ENCODE measurements around the gene KANSL3. TPM values are rescaled to one million over a fixed set of nuclear protein-coding genes. Genes with fewer than 3 reads are reported as not detected.

Gene KANSL3
- total RNA-seq (10 to 100 TPM; 34.5 to 55.7 (median 48.4) TPM), polyA plus RNA-seq (10 to 100 TPM; 28.0 to 39.5 TPM)
- long read RNA-seq, donor 1, partial matches to known transcripts: 24 of 57 reads
- long read RNA-seq, donor 1, other reads (novel, unspliced or antisense): 33 of 57 reads
- long read RNA-seq, donor 2, full-length matches to known transcripts: 2 of 2 reads
- long read RNA-seq, donor 2, partial matches to known transcripts: 0 of 2 reads
- long read RNA-seq, donor 2, other reads (novel, unspliced or antisense): 0 of 2 reads
- long read RNA-seq, donor 3, partial matches to known transcripts: 12 of 28 reads
- long read RNA-seq, donor 3, other reads (novel, unspliced or antisense): 14 of 28 reads

DNA sequence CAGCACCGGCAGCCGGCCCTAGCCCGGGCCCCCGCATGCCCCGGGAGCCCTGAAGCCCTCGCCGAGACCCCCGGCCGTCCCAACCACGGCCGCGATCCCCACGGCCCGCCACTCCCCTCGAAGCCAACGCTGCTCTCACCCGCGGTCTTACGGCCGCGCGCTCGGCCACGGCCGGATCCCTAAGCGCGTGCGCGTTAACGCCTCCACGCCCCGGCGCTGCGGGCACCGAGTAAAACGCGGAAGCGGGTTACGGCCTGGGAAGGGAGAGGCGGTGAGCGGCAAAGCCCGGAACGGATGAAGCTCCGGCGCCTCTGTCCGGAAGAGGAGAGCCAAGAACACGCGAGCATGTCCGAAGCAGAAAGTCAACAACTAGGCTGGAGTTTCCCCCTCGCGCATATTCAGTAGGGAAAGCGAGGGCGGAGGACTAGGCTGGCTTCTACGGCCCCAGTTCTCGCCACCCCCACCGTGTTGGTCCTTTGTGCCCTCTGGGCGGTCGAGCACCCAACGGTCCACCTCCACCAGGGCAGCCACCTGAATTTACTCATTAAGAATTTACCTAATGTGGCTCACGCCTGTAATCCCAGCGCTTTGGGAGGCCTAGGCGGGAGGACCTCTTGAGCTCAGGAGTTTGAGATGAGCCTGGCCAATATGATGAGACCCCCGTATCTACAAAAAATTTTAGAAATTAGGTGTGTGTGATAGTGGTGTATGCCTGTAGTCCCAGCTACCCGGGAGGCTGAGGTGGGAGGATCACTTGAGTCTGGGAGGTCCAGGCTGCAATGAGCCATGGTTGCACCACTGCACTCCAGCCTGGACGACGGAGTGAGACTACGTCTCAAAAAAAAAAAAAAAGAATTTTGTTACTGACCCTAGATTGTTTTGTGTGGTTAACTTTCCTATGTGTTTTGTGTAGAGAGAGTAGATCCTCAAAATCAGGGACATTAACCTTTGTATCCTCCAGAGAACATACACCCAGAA lies at the start of gene KANSL3:
Gene KANSL3 (minus strand): TSS at position 169 of the 978 bp plus-strand sequence. CDS start 1,177 bp downstream, outside the sequence.
- Histone ChIP-seq H3K27ac (peak within 1 kb of the TSS; percentile 86 to 93), H3K27me3 (no peaks in the 10 kb centered on the region), H3K4me3 (peak within 1 kb of the TSS; percentile 80), H3K36me3 (no peaks in the 10 kb centered on the region), H3K4me1 (ENCODE audit: insufficient read depth) (peaks cover 5% of the 10 kb centered on the region), H3K9me3 (no peaks in the 10 kb centered on the region)
- DNase-seq: peak; percentile 88 to 96 (median 91)
- 4 to 6% (median 4%) methylated on average over 50 to 67 of the region's 67 CpGs for WGBS, 3 donors
- intact Hi-C loops (cut with DNase I): loop anchor here in 2 of 4 donors (10.0 kb wide), 2 partner anchors 104 to 326 kb away; partner anchors contain the start of gene ARID5A (in 1 of the 2)
- TF ChIP-seq POLR2A (IDR thresholded peaks at IDR 0.05) (peak; percentile 99), EP300 (IDR thresholded peaks at IDR 0.05) (no peak), CTCF (IDR thresholded peaks at IDR 0.05) (peak in 1 of 3 donors; percentile 61)

GRCh38 chr2:96687266-96687665 lies 49.2 kb upstream of the KANSL3 start:
- no peaks in the 10 kb centered on the region for H3K9me3 ChIP-seq
- no peak overlapping the region for H3K4me3 ChIP-seq
- intact Hi-C loops (cut with DNase I): no loop called here
- no peaks in the 10 kb centered on the region for H3K36me3 ChIP-seq
- WGBS, 3 donors: 94 to 95% (median 95%) methylated on average over 3 of the region's 3 CpGs
- TF ChIP-seq EP300 (IDR thresholded peaks at IDR 0.05) (no peak), POLR2A (IDR thresholded peaks at IDR 0.05) (no peak), CTCF (IDR thresholded peaks at IDR 0.05) (no peak)
- H3K27me3 ChIP-seq: no peaks in the 10 kb centered on the region
- no peak overlapping the region for H3K27ac ChIP-seq
- peaks cover 9% of the 10 kb centered on the region for H3K4me1 ChIP-seq (ENCODE audit: insufficient read depth)
- no peak for DNase-seq

DNA sequence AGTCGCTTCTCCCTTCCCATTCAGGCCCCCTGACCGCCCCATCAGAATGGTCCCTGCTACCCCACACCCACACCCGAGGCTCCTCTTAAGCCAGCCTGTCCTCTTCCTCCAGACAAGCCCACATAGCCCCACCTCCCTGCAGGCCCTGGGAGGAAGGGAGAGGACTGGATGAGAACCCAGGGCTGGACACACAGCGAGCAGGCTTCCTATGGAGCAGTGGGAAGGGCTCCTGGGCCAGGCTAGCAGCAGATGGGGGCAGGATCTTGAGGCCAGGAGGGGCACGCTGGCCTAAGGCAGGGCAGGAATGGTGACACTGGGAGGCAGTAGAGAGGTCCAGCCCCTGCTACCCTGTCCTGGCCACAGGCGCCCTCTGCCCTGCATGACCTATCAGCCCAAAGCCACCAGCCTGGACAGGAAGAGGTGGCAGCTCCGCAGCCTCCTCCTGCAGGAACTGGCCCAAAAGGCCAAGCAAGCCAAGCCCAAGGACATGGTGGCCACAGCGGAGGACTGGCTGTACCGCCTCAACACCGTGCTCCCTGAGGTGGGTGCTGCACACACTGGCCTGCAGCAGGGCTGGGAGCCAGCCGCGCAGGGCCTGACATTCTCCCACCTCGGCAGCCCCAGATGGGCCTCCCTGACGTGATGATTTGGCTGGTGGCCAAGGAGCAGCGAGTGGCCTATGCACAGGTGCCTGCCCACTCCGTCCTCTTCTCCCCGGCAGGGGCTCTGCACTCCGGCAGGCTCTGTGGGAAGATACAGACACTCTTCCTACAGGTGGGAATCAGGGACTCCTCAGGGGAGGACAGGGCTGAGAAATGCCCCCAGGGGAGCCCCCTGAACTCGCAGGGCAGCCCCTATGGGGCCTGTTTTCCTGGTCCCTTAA lies 47.7 kb upstream of the KANSL3 start:
- H3K27ac ChIP-seq: no peak overlapping the region
- H3K27me3 ChIP-seq: no peaks in the 10 kb centered on the region
- 37 to 41% (median 41%) methylated on average over 14 to 19 of the region's 19 CpGs for whole genome bisulfite sequencing, 3 donors
- intact Hi-C loops (cut with DNase I): no loop called here
- TF ChIP-seq POLR2A (IDR thresholded peaks at IDR 0.05) (no peak), EP300 (IDR thresholded peaks at IDR 0.05) (no peak), CTCF (IDR thresholded peaks at IDR 0.05) (no peak)
- peaks cover 9% of the 10 kb centered on the region for H3K4me1 ChIP-seq (ENCODE audit: insufficient read depth)
- H3K4me3 ChIP-seq: no peak overlapping the region
- no peaks in the 10 kb centered on the region for H3K9me3 ChIP-seq
- no peaks in the 10 kb centered on the region for H3K36me3 ChIP-seq
- DNase-seq: peak in 4 of 5 donors; percentile 23 to 53 (median 44)
